MM.1S (cell line): ENCODE results near the gene WDFY2.

Experiments used
- CTCF ChIP-seq: fragments of 300-600 bp; sonication (generic); IDR thresholded peaks from 2 replicates; pipeline ENCODE4 v1.5.1; 2016; ENCODE audit warnings: antibody characterized with exemption, low read length, mixed read lengths
- EZH2 ChIP-seq: fragments of 300-600 bp; sonication (generic); optimal IDR thresholded peaks from 2 replicates; pipeline ENCODE3; 2017; ENCODE audit warnings: low read depth, mild to moderate bottlenecking, antibody characterized with exemption, low read length, mixed read lengths

GRCh38 chr13:51643105-51643881 is 59.0 kb downstream of the WDFY2 start:
- TF ChIP-seq CTCF (no peak), EZH2 (no peak)
